ENCODE data around the gene SDK1.

The SDK1 gene

GRCh38 chr7:4020086-4020485 lies 719.0 kb downstream of the SDK1 start (continued):
- TF ChIP-seq PBX3 (CRISPR knock-in tag; IDR thresholded peaks at IDR 0.05) (no peak), ZNF221 (tag by site-specific recombination; IDR thresholded peaks at IDR 0.05; ENCODE audit: borderline replicate concordance) (no peak), KLF1 (tag by site-specific recombination; IDR thresholded peaks at IDR 0.05) (no peak)

- ChIA-PET CTCF (interaction anchor here (1.0 kb wide), 1 partner anchor 82 kb away, joined by 4 read pairs; no protein-coding TSS in a partner anchor), POLR2A (no interaction called here)
- Histone ChIP-seq H3K4me3 (ENCODE audit: low read depth, low read length) (no peak overlapping the region), H3K9me3 (ENCODE audit: control insufficient read depth, insufficient read depth, low read depth, low read length) (no peaks in the 10 kb centered on the region), H3K36me3 (ENCODE audit: control insufficient read depth in 2 of 2, insufficient read depth in 1 of 2, low read length in 2 of 2) (no peaks in the 10 kb centered on the region), H3K27ac (ENCODE audit: extremely low read depth, low read depth, low read length) (no peak overlapping the region), H3K4me1 (ENCODE audit: control insufficient read depth, insufficient read depth, low read length) (no peaks in the 10 kb centered on the region)
- TF ChIP-seq ZNF501 (tag by site-specific recombination; IDR thresholded peaks at IDR 0.05) (no peak), ZNF350 (tag by site-specific recombination; IDR thresholded peaks at IDR 0.05) (no peak), ZNF514 (tag by site-specific recombination; IDR thresholded peaks at IDR 0.05) (no peak), ZNF623 (tag by site-specific recombination; IDR thresholded peaks at IDR 0.05) (no peak), CTCF (tag by site-specific recombination; IDR thresholded peaks at IDR 0.05) (no peak), ZNF488 (tag by site-specific recombination; IDR thresholded peaks at IDR 0.05) (no peak), HOXA7 (CRISPR knock-in tag; IDR thresholded peaks at IDR 0.05; ENCODE audit: borderline replicate concordance) (no peak), ZSCAN4 (tag by site-specific recombination; IDR thresholded peaks at IDR 0.05) (no peak), HOXC10 (CRISPR knock-in tag; IDR thresholded peaks at IDR 0.05) (no peak)
Observed at GRCh38 chr7:4021413-4021812, 720.4 kb downstream of the SDK1 start.

GRCh38 chr7:4022265-4022664 lies 721.2 kb downstream of the SDK1 start:
- Histone ChIP-seq H3K9me3 (ENCODE audit: control insufficient read depth, insufficient read depth, low read depth, low read length) (no peaks in the 10 kb centered on the region), H3K4me3 (ENCODE audit: low read depth, low read length) (no peak overlapping the region), H3K4me1 (ENCODE audit: control insufficient read depth, insufficient read depth, low read length) (no peaks in the 10 kb centered on the region), H3K36me3 (ENCODE audit: control insufficient read depth in 2 of 2, insufficient read depth in 1 of 2, low read length in 2 of 2) (no peaks in the 10 kb centered on the region), H3K27ac (ENCODE audit: extremely low read depth, low read depth, low read length) (no peak overlapping the region)
- ChIA-PET POLR2A (no interaction called here), CTCF (interaction anchor here (0.6 to 1.0 kb wide), 2 partner anchors 81 to 97 kb away, joined by 3 to 4 read pairs; no protein-coding TSS in a partner anchor)
- TF ChIP-seq ZNF214 (tag by site-specific recombination; IDR thresholded peaks at IDR 0.05; ENCODE audit: borderline replicate concordance) (no peak), ZNF544 (tag by site-specific recombination; IDR thresholded peaks at IDR 0.05) (no peak), ZNF596 (tag by site-specific recombination; IDR thresholded peaks at IDR 0.05) (no peak), GLI4 (tag by site-specific recombination; IDR thresholded peaks at IDR 0.05) (no peak), ZNF677 (tag by site-specific recombination; IDR thresholded peaks at IDR 0.05) (no peak), FEZF1 (tag by site-specific recombination; IDR thresholded peaks at IDR 0.05) (no peak), ZNF549 (tag by site-specific recombination; IDR thresholded peaks at IDR 0.05) (no peak), ZNF26 (tag by site-specific recombination; IDR thresholded peaks at IDR 0.05) (no peak), ZNF558 (tag by site-specific recombination; IDR thresholded peaks at IDR 0.05) (no peak)

Data from HEK293 (cell line).